K562 treated with DMSO at 1 percent for 24 hours (cell line): ENCODE data around the gene ATG3. TPM values are rescaled to one million over a fixed set of nuclear protein-coding genes. Genes with fewer than 3 reads are reported as not detected.

Experiments
- total RNA-seq: library from RNA; unstranded; fragments of 300-600 nt; gene quantifications from 2 replicates; pipeline ENCODE4 v1.2.3, GENCODE V29; 2022; ENCODE audit warnings: low read depth; ENCODE audit not compliant: insufficient read depth

Gene ATG3
- total RNA-seq, result 61.1 and 62.8 TPM in 2 replicates

GRCh38 chr3:112561734-112562529 lies at the start of gene ATG3, which contains the start of gene SLC35A5:
ATG3 (minus strand) TSS chr3:112561962; CDS start chr3:112561528, 434 bp downstream.
SLC35A5 (plus strand) TSS chr3:112562045; CDS start chr3:112563404, 1,359 bp downstream.

GRCh38 chr3:112498914-112499711 lies 62.6 kb downstream of the ATG3 start, which contains the start of gene BTLA:
BTLA (minus strand) TSS chr3:112499472; CDS start chr3:112499358, 114 bp downstream.

Other genes starting within 250 kb of the ATG3 start
- not detected in 2 replicates for gene CD200, start 228.8 kb downstream of the ATG3 start, total RNA-seq
- gene BTLA, start 62.5 kb downstream of the ATG3 start, total RNA-seq, result not detected in 2 replicates
- gene SLC35A5, start 83 bp upstream of the ATG3 start, total RNA-seq, result 5.2 and 9.2 TPM in 2 replicates
- 1.8 and 3.4 TPM in 2 replicates for gene CCDC80, start 79.2 kb upstream of the ATG3 start, total RNA-seq